ENCODE measurements around the gene CENPN.
A peak's percentile ranks its signal among the peaks of the same experiment; 100 is the strongest.

CENPN gene

GRCh38 chr16:81035975-81036750, 29.1 kb downstream of the CENPN start:
- peak; percentile 31 to 41 for DNase-seq

DNA sequence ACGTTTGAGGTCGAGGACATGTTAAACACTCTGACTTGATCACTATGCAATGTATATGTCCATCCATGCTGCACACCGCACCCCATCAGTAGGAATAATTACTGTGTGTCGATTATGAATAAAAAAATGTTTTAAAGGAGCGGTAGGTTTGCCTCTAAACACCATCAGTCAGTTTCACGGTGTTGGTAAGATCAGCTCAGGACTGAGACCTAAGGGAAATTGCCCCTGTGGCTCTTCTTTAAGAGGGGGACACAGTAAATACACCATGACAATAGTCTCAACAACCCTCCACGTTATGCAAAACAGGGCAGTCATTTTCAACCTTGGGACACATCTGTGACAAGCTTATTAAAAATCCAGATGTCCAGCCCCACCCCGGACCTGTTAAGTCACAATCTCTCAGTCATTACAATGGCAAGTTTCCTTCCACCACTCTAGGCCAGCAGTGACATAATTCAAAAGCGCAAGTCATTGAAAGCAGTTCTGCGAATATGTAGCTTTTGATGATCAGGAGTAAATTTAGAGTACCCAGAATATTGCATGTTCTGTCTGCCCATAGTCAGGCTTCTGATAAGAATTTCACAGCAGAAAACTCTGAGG, 29.8 kb downstream of the CENPN start:
- DNase-seq, result no peak

- DNase-seq, result no peak
Observed at GRCh38 chr16:81040131-81040530, 33.1 kb downstream of the CENPN start.

DNA sequence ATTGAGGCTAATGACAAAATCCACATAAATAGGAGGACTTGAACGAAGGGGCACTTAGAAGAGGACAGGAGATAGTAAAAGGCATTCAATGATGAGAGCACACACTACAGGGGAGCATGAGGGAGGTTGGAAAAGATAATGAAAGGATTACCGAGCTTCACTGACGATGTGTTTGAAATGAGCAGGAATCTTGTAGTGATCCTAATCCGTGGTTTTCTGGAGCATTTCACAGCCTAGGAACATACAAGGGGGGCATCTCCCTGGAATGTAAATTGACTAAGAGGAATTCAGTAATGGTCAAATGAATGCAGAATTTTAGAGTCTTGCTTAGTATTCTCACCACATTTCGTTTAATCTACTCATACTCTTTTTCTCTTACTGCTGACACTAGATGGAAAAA, 33.8 kb downstream of the CENPN start:
- DNase-seq, result no peak

DNA sequence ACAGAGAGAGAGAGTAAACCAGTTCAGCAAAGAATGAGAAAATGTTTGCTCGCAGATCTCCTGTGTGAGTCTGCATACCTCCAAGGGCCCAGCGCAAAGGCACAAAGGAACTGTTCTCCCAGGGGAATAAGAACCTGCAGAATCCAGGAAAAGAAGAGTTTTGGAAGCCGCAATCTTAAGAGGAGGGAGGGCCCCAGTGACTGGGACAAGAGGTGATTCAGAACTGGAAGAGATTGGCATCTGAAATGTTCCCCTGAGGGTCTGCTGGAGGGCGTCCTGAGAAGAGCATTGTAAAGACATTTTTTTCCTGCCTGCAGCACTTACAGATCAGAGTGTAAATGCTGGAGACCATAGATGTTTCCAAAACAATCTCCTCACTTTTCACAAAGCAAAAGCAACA, 34.7 kb downstream of the CENPN start:
- DNase-seq, result no peak

DNA sequence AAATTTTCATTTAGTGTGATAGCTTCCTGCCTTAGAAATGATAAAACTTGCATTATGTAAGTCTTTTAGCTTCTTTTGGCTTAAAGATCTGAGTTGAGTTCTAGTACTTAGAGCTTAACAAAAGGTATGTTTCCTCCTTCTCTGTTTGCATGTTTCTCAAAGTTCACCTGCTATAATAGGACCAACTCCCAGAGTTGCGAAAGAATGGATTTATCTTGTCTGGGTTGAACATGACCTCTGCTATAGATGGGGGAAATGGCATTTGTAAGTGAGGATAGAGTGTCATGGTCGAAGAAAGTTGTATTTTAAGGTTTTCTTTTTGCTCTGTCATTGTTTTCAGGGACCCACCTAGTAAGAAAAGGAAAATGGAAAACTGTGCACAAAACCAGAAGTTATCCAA, 35.8 kb downstream of the CENPN start:
- no peak for DNase-seq

GRCh38 chr16:81053761-81054160, 46.7 kb downstream of the CENPN start:
- no peak for DNase-seq

DNA sequence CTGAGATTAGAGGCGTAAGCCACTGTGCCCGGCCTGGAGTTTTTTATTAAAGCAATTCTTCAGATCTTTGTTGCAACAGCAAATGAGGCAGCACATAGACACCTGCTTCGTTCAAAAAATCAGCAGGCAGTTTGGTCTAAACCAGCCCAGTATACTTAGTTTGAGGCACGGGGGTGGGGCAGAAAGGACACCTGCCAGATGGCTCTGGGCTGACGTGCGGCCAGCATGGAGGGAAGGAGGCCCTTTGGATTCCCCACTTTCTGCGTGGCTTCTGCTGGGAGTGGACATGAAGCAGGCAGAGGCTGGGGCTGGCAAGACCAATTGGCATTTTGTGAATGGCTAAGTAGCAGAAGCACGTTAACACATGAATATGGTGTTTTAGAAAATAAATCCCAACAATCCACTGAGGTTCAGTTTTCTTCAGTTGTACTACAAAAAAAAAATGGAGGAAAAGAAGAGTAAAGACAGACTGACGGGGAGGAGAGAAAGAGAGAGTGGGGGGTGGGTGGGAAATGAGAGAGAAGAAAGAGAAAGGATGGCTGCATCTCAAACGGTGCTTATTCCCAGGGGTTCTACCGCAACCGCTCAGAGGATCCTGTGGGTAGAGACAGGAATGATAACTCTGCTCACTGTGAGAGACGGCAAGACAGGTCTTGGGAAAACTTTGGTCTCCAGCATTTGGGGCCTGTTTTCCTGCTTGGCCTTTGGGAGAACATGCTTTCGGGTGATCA, 53.7 kb downstream of the CENPN start:
- no peak for DNase-seq

DNA sequence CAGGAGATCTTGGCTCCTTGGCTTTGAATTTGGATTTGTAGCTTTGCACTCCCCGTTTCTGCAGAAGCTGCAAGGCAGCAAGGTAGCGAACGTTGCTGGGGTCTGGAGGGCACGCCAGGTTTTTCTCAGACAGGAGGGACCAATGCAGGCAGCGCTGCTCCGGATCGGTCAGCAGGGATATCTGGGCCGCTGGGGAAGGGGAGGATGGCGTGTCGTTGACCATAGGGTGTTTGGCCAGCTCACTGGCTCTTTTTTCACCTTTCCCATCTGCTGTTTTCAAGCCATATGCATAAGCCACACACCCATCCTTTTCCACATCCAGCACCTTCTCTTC, 54.3 kb downstream of the CENPN start:
- no peak for DNase-seq

GRCh38 chr16:81061871-81062608, 55.0 kb downstream of the CENPN start:
- DNase-seq, result no peak

GRCh38 chr16:81066681-81067080, 59.7 kb downstream of the CENPN start:
- DNase-seq, result no peak

- no peak for DNase-seq
Observed at GRCh38 chr16:81067166-81067565, 60.2 kb downstream of the CENPN start.

DNA sequence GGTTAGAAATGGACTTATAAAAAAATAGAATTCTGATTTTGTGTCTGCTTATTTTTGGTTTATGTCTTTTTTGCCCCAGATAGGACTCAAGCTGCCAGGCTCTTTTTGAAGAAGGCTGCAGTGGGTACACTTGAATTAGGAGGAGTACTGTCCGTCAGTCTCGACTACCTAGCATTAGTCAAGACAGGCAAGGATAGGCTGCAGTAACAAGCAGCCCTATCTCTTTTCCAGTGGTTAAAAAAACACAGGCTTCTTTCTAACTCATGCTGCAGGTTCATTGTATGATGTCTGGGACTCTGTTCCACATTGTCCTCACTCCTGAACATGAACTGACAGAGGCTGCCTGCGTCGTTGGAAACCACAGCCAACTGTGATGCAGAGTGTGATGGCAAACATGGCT, 62.0 kb downstream of the CENPN start:
- no peak for DNase-seq

DNA sequence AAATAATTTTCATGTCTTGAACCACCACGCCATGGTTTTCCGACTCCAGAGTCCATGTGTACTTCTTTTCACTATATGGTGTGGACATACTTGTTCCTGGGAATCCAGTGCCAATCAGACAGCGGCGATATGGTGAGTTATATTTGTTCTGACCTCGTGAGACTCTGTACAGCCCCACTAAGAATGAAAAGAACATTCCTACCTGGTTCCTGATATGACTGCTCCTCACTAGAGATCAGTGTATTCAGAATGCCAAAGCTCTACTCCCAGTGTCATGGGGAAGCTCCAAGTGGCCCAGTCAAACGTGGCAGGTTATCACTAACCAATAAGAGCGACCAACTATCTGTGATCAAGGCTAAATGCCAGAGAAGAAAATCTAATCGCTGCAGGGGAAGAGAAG, 64.0 kb downstream of the CENPN start:
- no peak for DNase-seq

DNA sequence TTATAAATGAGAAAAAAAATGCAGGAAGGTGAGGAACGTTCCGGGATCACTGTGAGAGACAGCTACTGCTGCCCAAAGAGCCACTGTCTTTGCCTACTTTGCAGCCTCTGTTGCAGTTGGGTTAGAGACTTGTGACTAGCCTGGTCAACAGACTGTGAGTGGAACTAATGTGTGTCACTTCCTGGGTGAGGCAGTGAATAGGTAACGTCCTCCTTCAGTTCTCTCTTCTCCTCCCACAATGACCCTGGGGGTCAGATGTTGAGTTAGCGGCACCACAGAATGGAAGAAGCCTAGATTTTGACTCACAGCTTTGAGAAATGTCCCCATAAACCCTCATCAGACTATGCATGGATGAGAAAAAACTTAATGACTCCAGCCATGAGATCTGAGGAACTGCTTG, 64.8 kb downstream of the CENPN start:
- DNase-seq, result peak; percentile 6 to 16

DNA sequence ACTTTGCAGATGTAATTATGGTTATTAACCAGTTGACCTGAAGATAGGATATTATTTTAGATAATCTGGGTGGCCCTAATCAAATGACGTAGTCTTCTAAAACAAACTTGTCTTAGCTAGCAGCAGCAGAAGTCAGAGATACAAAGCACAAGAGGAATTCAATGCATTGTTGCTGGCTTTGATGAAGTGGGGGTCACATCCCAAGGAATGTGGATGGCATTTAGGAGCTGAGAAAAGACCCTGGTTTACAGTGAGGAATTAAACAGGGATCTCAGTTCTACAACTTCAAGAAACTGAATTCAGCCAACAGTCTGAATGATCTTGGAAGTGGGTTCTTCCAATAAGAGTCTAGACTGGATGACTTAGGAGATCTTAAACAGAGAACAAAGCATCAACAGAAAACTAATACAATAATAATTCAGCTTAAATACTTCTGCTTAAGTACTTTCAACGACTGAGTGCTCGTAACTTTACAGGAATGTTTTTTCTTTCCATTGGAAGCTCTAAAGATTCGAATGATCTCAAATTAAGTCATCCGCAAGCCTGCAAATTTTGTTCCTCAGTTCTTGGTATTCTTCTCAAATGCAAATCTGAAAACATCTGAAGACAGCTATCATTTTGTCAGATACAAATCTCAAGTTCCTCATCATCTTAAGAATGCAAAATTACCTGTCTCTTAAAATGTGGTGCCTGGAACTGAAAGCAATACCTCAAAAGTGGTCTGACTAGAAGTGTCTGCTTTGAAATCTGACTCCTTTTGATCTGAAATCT, 66.7 kb downstream of the CENPN start:
- no peak for DNase-seq

DNA sequence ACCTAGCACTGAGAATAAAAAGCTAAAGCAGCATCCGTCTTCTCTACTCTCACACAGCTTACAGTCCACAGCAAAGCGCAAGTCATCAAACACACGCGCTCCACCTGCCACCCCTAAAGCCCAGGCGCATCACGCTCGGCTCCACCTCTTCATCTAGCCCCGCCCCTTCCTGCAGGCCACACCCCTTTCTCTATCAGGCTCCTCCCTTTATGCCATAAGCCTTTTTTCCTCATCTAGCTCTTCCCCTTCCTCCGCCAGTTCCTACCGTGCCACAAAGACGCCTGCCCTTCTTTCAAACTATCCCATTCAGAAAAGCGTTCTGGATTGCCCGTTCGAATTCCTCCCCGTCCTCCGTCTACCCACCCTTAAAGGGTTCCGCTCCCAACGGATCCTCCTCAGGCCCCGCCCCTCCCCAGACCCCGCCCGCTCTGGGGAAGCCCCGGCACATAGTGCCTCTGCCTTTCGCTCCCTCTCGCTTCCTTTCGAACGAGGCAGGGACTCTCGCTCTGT, 69.6 kb downstream of the CENPN start:
- peak; percentile 80 to 94 for DNase-seq

- peak; percentile 81 to 94 for DNase-seq
Observed at GRCh38 chr16:81077076-81077940, 70.3 kb downstream of the CENPN start, which contains the start of gene C16orf46. TSS of gene C16orf46 (minus strand) at chr16:81077238. CDS start at chr16:81063955, 13,283 bp downstream.

DNA sequence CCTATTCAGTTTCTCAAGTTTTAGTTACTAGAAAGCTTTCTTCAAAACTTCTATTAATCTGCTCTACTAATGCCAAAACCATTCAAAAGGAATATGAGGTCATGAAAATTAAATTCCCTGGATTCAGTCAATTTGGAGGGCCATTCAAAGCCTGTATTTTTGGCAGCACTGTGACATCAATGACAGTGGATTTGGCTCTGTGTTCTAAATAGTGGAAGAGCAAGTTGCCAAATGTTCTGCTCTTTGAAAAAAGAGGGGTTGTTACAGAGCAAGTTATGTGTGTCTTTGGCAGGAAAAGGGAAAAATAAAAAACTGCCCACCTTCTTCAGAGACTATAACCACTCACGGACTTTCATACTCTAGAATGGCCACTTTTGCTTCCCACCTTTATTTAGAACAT, 73.2 kb downstream of the CENPN start:
- no peak for DNase-seq

GRCh38 chr16:81081014-81081413, 74.0 kb downstream of the CENPN start:
- no peak for DNase-seq
